Immature natural killer cell (primary cell): ENCODE results near the gene ZNF814. TPM values are rescaled to one million over a fixed set of nuclear protein-coding genes. Genes with fewer than 3 reads are reported as not detected.

ENCODE experiments used
- DNase-seq, 3 donors: peaks; one replicate each; pipeline ENCODE4 v3.0.0; 2022; ENCODE audit warnings: mixed read lengths in 1 of 3
- H3K27ac Mint-ChIP-seq, 6 donors: one replicate each; pipeline ENCODE4 v1.8.0; 2020; ENCODE audit warnings: mixed read lengths in 6 of 6, mild to moderate bottlenecking in 5 of 6, inconsistent platforms in 4 of 6, moderate library complexity in 3 of 6
- H3K27me3 Mint-ChIP-seq, 3 donors: one replicate each; pipeline ENCODE4 v1.8.0; 2020 to 2021; ENCODE audit warnings: low read depth in 3 of 3, mild to moderate bottlenecking in 3 of 3, mixed read lengths in 3 of 3, moderate library complexity in 3 of 3, inconsistent platforms in 1 of 3
- H3K36me3 Mint-ChIP-seq, 3 donors: one replicate each; pipeline ENCODE4 v1.8.0; 2020; ENCODE audit warnings: mixed read lengths in 3 of 3, inconsistent platforms in 2 of 3, mild to moderate bottlenecking in 2 of 3
- H3K4me1 Mint-ChIP-seq, 2 donors: one replicate each; pipeline ENCODE4 v1.8.0; 2020; ENCODE audit warnings: inconsistent platforms in 2 of 2, mild to moderate bottlenecking in 2 of 2, mixed read lengths in 2 of 2, moderate library complexity in 1 of 2
- H3K4me3 Mint-ChIP-seq, 5 donors: one replicate each; pipeline ENCODE4 v1.8.0; 2020; ENCODE audit warnings: mild to moderate bottlenecking in 5 of 5, mixed read lengths in 5 of 5, inconsistent platforms in 3 of 5, moderate library complexity in 3 of 5
- H3K9me3 Mint-ChIP-seq, 6 donors: one replicate each; pipeline ENCODE4 v1.8.0; 2020; ENCODE audit warnings: mild to moderate bottlenecking in 6 of 6, mixed read lengths in 6 of 6, inconsistent platforms in 4 of 6, moderate library complexity in 3 of 6
- polyA plus RNA-seq, 3 donors: library from polyadenylated mRNA; unstranded; fragments of 300-500 nt; fragmentation: Illumina TruSeq; gene quantifications; one replicate each; pipeline ENCODE4 v1.2.3, GENCODE V29; 2021

The ZNF814 gene
- polyA plus RNA-seq, 3 donors from 2014 or later: 11.8 to 26.7 (median 14.8) TPM

GRCh38 chr19:57807541-57807940 is 81.3 kb downstream of the ZNF814 start:
- Mint-ChIP-seq H3K4me1 (peaks cover 18 to 27% of the 10 kb centered on the region in 2 donors), H3K9me3 (no peaks in the 10 kb centered on the region), H3K4me3 (no peak overlapping the region)

GRCh38 chr19:57803594-57804325 is 85.1 kb downstream of the ZNF814 start:
- Mint-ChIP-seq H3K36me3 (peaks cover 0 to 20% (median 6%) of the 10 kb centered on the region in 3 donors), H3K27me3 (peaks cover 0 to 5% (median 3%) of the 10 kb centered on the region in 3 donors), H3K27ac (peak overlapping the region; percentile 5 to 82 (median 54)), H3K9me3 (no peaks in the 10 kb centered on the region), H3K4me1 (peaks cover 13 to 28% of the 10 kb centered on the region in 2 donors), H3K4me3 (peak overlapping the region; percentile 47 to 89 (median 76))
- DNase-seq: peak in 1 of 3 donors; percentile 21

More at GRCh38 chr19:57807541-57807940, 81.3 kb downstream of the ZNF814 start:
- peaks cover 5 to 23% (median 13%) of the 10 kb centered on the region in 3 donors for H3K36me3 Mint-ChIP-seq
- no peak for DNase-seq
- peaks cover 0 to 5% (median 3%) of the 10 kb centered on the region in 3 donors for H3K27me3 Mint-ChIP-seq
- H3K27ac Mint-ChIP-seq: no peak overlapping the region

GRCh38 chr19:57803265-57803593 is 85.6 kb downstream of the ZNF814 start:
- peak overlapping the region in 4 of 6 donors; percentile 32 to 82 (median 60) for H3K27ac Mint-ChIP-seq
- no peaks in the 10 kb centered on the region for H3K9me3 Mint-ChIP-seq
- H3K36me3 Mint-ChIP-seq: peaks cover 0 to 17% (median 6%) of the 10 kb centered on the region in 3 donors
- peaks cover 0 to 5% (median 3%) of the 10 kb centered on the region in 3 donors for H3K27me3 Mint-ChIP-seq
- H3K4me1 Mint-ChIP-seq: peaks cover 13 to 28% of the 10 kb centered on the region in 2 donors
- H3K4me3 Mint-ChIP-seq: peak overlapping the region; percentile 47 to 89 (median 76)
- DNase-seq: no peak

- H3K27me3 Mint-ChIP-seq: peaks cover 0 to 5% (median 3%) of the 10 kb centered on the region in 3 donors
- no peak for DNase-seq
- H3K36me3 Mint-ChIP-seq: peaks cover 0 to 11% (median 0%) of the 10 kb centered on the region in 3 donors
- H3K4me3 Mint-ChIP-seq: no peak overlapping the region
- H3K4me1 Mint-ChIP-seq: peaks cover 15 to 28% of the 10 kb centered on the region in 2 donors
- no peaks in the 10 kb centered on the region for H3K9me3 Mint-ChIP-seq
- peak overlapping the region in 4 of 6 donors; percentile 15 to 69 (median 55) for H3K27ac Mint-ChIP-seq
Measured at GRCh38 chr19:57802269-57802668, 86.6 kb downstream of the ZNF814 start.

- no peak for DNase-seq
- Mint-ChIP-seq H3K36me3 (peaks cover 6 to 13% (median 6%) of the 10 kb centered on the region in 3 donors), H3K4me3 (no peak overlapping the region), H3K4me1 (peaks cover 15 to 28% of the 10 kb centered on the region in 2 donors), H3K27ac (no peak overlapping the region), H3K9me3 (no peaks in the 10 kb centered on the region), H3K27me3 (peaks cover 0 to 5% (median 3%) of the 10 kb centered on the region in 3 donors)
Measured at GRCh38 chr19:57800696-57801095, 88.1 kb downstream of the ZNF814 start.

Other genes starting within 250 kb of the ZNF814 start
- gene ZSCAN4, start 220.1 kb downstream of the ZNF814 start, polyA plus RNA-seq: under 1 TPM in 1 of 3 donors, not detected in 2; 0.27 TPM
- 1 to 10 TPM; 5.6 to 6.9 (median 6.0) TPM for gene ZNF551, start 207.1 kb downstream of the ZNF814 start, polyA plus RNA-seq
- gene ZNF154, start 179.8 kb downstream of the ZNF814 start, polyA plus RNA-seq: 1 to 10 TPM; 1.6 to 4.2 (median 3.2) TPM
- 10 to 100 TPM; 13.5 to 21.8 (median 18.0) TPM for gene ZNF671, start 161.4 kb downstream of the ZNF814 start, polyA plus RNA-seq
- gene ZNF776, start 142.2 kb downstream of the ZNF814 start, polyA plus RNA-seq: 1 to 10 TPM; 5.0 to 7.3 (median 5.9) TPM
- 10 to 100 TPM in 2 of 3 donors, 1 to 10 TPM in 1; 8.1 to 14.6 (median 10.4) TPM for gene ZNF586, start 119.4 kb downstream of the ZNF814 start, polyA plus RNA-seq
- 1 to 10 TPM; 4.4 to 6.7 (median 5.2) TPM for gene ZNF552, start 74.1 kb downstream of the ZNF814 start, polyA plus RNA-seq
- 1 to 10 TPM in 2 of 3 donors, not detected in 1; 1.3 to 1.4 TPM for gene ZNF587B, start 58.7 kb downstream of the ZNF814 start, polyA plus RNA-seq
- 1 to 10 TPM in 2 of 3 donors, not detected in 1; 1.9 to 8.1 TPM for gene ZNF587, start 39.2 kb downstream of the ZNF814 start, polyA plus RNA-seq
- 1 to 10 TPM in 2 of 3 donors, not detected in 1; 1.2 to 5.0 TPM for gene ZNF417, start 27.6 kb upstream of the ZNF814 start, polyA plus RNA-seq
- 1 to 10 TPM in 2 of 3 donors, not detected in 1; 2.5 to 3.5 TPM for gene ZNF418, start 46.4 kb upstream of the ZNF814 start, polyA plus RNA-seq
- 1 to 10 TPM; 5.9 to 7.5 (median 6.1) TPM for gene ZNF256, start 58.7 kb upstream of the ZNF814 start, polyA plus RNA-seq
- gene C19orf18, start 85.5 kb upstream of the ZNF814 start, polyA plus RNA-seq: not detected
- 1 to 10 TPM; 4.4 to 9.4 (median 5.1) TPM for gene ZNF606, start 113.8 kb upstream of the ZNF814 start, polyA plus RNA-seq
- gene ZSCAN1, start 145.0 kb upstream of the ZNF814 start, polyA plus RNA-seq: under 1 TPM in 1 of 3 donors, not detected in 2; 0.46 TPM
- 1 to 10 TPM in 1 of 3 donors, under 1 TPM in 1, not detected in 1; 0.64 to 4.1 TPM for gene ZNF135, start 170.2 kb upstream of the ZNF814 start, polyA plus RNA-seq
- gene ZSCAN18, start 209.2 kb upstream of the ZNF814 start, polyA plus RNA-seq: 10 to 100 TPM in 2 of 3 donors, 1 to 10 TPM in 1; 2.9 to 23.5 (median 15.2) TPM